HG02571 (cell line): ENCODE data around the gene TAF7L.
"Not testable (repeated sequence)": the region's sequence is repeated elsewhere in the genome, so short reads cannot be mapped to it uniquely, and the experiment has no call there.

Experiments used
- ATAC-seq: cut with Tn5 transposase; IDR thresholded peaks from one replicate; pipeline ENCODE4 v1.9.1; 2021; ENCODE audit warnings: mild to moderate bottlenecking, moderate library complexity; ENCODE audit not compliant: unreplicated experiment

The TAF7L gene

GRCh38 chrX:101290957-101291603, at the start of gene TAF7L:
TAF7L (minus strand) TSS chrX:101291334; CDS start chrX:101287543, 3,791 bp downstream.
- no peak for ATAC-seq

- ATAC-seq, result no peak
These were observed 46.7 kb upstream of the TAF7L start for GRCh38 chrX:101337776-101338271.

GRCh38 chrX:101334310-101334709, 43.2 kb upstream of the TAF7L start:
- ATAC-seq, result not testable (repeated sequence)

- not testable (repeated sequence) for ATAC-seq
These were observed 35.5 kb upstream of the TAF7L start for GRCh38 chrX:101326600-101326999.

- ATAC-seq, result no peak
These were observed 12.7 kb upstream of the TAF7L start for GRCh38 chrX:101303790-101304189.

- not testable (repeated sequence) for ATAC-seq
These were observed 4.5 kb upstream of the TAF7L start for GRCh38 chrX:101295603-101296002.

GRCh38 chrX:101287402-101287801, 3.7 kb downstream of the TAF7L start:
- no peak for ATAC-seq

- ATAC-seq, result no peak
These were observed 14.9 kb downstream of the TAF7L start for GRCh38 chrX:101276238-101276637.

- no peak for ATAC-seq
These were observed 16.9 kb downstream of the TAF7L start for GRCh38 chrX:101274198-101274597.

GRCh38 chrX:101265869-101266428, 25.2 kb downstream of the TAF7L start:
- no peak for ATAC-seq

GRCh38 chrX:101263766-101264165, 27.4 kb downstream of the TAF7L start:
- no peak for ATAC-seq

GRCh38 chrX:101262590-101262989, 28.5 kb downstream of the TAF7L start:
- ATAC-seq, result no peak

- ATAC-seq, result no peak
These were observed 30.7 kb downstream of the TAF7L start for GRCh38 chrX:101260435-101260834.

- ATAC-seq, result no peak
These were observed 32.9 kb downstream of the TAF7L start for GRCh38 chrX:101258259-101258581.

- no peak for ATAC-seq
These were observed 33.5 kb downstream of the TAF7L start for GRCh38 chrX:101257448-101258258.

GRCh38 chrX:101252634-101253033, 38.5 kb downstream of the TAF7L start:
- ATAC-seq, result no peak

- ATAC-seq, result no peak
These were observed 49.6 kb downstream of the TAF7L start for GRCh38 chrX:101241531-101241930.

- no peak for ATAC-seq
These were observed 54.1 kb downstream of the TAF7L start for GRCh38 chrX:101237041-101237440.

GRCh38 chrX:101232316-101232715, 58.8 kb downstream of the TAF7L start:
- ATAC-seq, result no peak

- ATAC-seq, result no peak
These were observed 60.1 kb downstream of the TAF7L start for GRCh38 chrX:101231080-101231479.

- ATAC-seq, result no peak
These were observed 60.5 kb downstream of the TAF7L start for GRCh38 chrX:101230636-101231035.

GRCh38 chrX:101229170-101229569, 62.0 kb downstream of the TAF7L start:
- ATAC-seq, result no peak
